ENCODE results near the gene BMP10.
"Not testable (repeated sequence)": the region's sequence is repeated elsewhere in the genome, so short reads cannot be mapped to it uniquely, and the experiment has no call there.

The BMP10 gene

DNA sequence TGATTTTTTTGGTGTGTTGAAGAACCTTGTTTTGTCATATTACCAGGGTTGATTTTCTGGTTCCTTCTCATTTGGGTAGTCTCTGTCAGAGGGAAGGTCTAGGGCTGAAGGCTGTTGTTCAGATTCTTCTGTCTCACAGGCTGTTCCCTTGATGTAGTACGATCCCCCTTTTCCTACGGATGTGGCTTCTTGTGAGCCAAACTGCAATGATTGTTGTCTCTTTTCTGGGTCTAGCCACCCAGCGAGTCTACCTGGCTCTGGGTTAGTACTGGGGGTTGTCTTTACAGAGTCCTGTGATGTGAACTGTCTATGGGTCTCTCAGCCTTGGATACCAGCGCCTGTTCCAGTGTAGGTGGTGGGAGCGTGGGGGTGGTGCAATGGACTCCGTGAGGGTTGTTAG, 24.8 kb upstream of the BMP10 start:
- DNase-seq (ENCODE audit: low read depth in 2 of 2), result not testable (repeated sequence)

DNA sequence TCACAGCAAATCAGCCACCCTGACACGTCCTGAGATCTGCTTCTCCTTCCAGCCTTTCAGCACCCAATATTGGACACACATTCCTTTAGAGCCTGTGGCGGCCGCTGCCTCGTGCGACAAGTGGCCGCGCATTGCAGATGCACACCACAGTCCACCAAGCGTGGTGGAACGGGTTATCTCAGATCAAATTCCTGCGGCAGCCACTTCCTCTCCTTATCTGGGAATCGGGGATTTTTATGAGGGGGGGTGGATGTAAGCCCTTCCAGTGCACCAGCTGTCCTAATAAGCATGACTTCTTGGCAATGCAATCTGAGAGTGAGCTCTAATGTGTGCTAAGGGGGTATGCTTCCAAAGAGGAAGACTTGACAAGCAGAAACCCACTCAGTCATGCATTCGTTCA, 18.3 kb upstream of the BMP10 start:
- DNase-seq (ENCODE audit: low read depth in 2 of 2), result no peak

DNA sequence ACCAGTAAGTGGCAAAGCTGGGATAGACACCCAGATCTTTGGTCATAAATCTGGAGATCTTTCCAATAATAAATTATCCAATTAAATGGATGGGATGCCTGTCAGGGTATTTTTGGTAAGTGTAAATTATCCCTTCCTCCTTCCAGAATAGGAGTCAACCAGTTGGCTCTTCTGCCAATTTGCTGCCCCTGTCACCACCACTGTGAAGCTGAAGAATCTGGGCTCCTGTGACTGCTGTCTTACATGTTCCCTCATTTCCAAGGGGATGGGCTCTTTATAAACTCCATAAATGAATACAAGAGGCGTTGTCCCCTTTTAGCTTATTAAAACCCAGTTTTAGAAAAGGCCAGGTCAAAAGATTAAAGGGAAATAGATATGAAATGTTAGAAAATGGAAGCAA, 17.8 kb upstream of the BMP10 start:
- no peak for DNase-seq (ENCODE audit: low read depth in 2 of 2)

DNA sequence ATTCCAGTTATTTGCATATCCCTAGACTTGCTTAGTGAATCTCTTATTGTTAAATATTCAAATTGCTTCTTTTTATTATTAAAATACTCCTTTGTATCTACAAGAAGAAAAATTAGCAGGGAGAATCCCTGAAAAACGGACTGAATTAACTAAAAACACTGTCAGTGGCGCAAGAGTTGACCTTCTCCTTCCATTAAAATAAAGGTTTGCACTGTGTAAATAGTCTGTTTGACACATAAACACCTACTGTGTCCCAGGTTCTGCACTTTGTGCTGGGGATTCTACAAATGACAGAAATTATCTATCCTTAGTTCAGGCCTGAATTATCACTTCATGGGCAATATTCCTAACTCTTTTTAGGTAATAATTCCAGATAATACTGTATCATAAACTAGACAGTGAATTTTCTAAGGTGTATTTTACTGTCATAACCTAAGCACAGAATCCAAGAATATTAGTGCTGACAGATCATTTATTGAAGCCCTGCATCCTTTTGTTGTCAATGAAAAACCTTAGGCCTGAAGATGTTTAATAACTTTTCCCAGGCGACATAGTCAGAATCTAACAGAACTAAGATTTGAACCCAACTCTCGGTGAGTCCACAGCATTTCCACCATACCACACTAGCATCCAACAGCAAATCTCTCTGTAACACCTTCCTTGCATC, 17.0 kb upstream of the BMP10 start:
- no peak for DNase-seq (ENCODE audit: low read depth in 2 of 2)

DNA sequence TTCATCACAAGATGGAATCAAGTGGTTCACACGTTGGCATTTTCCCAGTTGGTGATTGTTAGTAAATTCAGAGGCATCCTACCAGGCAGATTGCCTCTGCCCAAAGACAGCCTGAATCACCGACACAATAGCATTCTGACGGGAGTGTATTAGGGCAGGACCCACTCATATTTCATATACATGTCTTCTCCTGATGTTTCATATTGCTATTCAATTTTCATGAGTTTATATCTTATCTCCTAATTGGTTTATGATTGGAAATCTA, 14.5 kb upstream of the BMP10 start:
- DNase-seq (ENCODE audit: low read depth in 2 of 2), result no peak

DNA sequence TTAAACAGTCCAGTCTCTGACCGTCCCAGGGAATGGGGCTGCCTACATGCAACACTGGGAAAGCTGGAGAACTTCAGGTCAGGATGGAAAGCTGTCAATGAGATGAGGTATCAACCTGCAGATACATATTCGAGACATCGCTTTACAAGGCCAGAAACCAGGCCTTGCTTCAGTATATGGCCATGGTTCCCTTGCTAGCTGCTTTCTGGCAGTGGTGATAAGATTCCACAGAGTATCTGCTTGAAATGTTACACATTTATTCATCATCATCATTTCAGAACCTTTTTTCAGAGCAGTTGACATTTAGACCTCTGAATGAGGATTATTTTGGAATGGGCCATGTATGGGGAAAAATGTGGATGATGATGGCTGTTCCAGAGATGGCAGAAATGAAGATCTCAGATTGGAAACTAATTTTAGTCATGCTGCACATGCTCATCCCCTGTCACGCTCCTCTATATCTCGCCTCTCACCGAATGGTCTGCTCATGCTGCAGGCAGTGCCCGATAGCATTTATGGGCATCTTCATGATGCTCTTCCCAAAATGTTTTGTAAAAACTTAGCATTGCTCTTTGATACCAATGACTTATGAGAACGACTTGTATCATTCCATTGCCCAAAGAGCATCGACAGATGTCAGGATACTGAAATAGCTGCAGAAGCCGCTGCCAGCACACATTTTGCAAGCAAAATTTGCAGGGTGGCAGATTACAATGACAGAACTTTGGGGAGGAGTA, 14.0 kb upstream of the BMP10 start:
- DNase-seq (ENCODE audit: low read depth in 2 of 2), result no peak

DNA sequence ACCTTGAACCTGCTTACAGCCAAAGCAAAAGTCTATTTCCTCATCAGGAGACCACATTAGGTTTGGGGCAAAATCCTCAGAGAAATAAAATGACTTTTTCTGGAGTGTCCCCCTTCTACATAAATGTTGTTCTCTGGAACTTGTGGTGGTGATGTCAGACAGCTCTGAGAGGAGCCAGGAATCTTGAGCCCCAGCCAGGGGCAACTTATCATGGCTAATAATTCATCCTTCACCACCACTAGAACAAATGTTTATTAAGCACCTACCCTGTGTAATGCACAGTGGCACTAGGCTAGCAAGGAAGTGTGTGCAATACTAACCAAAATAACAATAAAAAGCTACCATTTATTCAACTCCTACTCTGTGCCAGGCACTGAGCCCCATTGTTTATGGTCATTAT, 9.0 kb upstream of the BMP10 start:
- DNase-seq (ENCODE audit: low read depth in 2 of 2), result no peak

DNA sequence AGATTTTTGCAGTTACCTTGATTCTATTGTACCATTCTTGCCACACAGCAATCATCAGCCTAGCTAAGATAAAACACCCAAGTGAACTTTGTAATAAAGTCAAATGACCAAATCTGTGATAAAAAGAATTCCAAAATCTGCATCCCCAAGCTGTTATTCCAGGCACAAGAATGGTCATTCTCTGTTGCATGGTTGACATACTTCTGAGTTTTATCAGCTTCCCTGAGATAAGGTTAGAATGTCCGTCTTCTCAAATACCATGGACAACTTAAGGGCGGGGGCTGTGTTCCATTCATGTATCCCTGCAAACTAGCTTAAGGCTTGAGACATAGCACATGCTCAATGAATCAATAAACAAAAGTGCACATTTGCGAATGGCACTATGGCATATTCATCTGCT, 8.1 kb upstream of the BMP10 start:
- DNase-seq (ENCODE audit: low read depth in 2 of 2), result no peak

DNA sequence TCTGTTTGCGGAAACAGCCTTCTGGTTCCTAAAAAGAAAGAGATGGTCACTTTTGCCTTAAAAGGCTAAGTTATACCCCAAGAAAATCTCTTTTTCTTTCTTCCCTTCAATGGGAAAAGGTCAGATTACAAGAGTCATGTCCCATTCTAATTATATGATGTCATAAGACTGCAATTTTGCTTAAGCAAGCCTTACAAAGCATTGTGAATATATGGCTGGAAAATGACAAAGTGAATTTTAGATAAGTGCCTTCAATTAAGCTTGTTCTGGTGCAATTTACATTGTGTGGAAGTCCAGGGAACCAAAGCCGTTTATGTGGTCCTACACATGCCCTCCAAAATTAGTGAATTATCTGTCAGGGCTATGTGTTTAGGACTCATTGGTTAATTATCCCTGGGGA, 7.6 kb upstream of the BMP10 start:
- DNase-seq (ENCODE audit: low read depth in 2 of 2), result no peak

DNA sequence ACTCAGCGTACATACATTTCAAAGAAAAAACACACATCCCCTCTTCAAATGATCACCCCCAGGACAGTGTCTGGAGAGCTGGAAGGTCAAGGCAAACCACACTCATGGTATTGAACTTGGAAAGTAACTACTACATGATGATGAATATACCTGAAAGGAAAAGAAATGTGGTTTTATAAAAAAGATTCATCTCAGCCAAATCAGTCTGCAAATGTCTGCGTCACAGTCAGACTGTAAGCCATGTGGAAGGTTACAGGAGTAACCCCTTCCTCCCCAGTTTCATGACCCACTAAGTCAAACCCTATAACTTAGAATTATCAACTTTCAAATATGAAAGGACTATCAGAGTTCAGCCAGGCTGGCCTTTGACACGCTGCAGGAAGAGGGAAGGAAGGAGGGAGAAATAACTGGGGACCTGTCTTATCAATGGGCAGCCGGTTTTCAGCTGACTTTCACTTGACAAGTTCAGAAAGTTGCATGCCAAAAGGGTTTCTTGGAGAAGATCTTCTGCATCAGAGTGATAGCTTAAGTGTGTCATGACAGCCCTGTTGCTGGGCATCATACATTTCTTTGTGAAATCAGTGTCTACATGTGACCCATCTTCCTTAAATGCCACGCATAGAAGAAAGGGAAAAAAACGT, 7.0 kb upstream of the BMP10 start:
- DNase-seq (ENCODE audit: low read depth in 2 of 2), result no peak

DNA sequence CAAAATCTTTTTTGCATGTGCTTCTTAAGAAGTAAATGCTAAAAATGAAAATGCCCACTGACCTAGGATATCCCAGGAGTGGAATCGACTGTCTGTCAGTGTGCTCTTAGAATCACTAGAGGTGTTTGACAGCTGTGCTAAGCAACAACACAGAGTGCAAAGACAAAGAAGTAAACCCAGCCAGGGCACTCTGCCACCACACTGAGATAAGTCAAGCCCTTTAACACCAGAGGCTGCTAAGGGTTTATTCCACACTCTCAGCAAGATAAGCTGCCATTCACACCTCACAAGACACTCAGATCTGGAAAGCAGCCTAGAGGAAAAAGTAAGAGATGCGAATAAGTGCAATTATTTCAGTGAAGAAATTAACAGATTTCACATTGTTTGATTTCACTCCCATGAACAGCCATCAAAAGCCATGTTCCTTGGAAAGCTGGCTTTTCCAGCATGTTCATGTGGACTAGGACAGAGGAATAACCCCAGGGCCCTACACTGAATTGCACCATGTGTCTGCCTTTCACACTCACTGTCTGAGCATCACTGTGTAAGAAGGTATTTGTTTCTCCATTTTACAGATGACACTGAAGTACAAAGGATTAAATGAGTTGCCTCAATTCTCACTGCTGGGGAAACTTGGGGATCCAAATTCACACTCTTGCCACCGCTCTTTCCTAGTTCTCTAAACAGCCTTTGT, 6.0 kb upstream of the BMP10 start:
- DNase-seq (ENCODE audit: low read depth in 2 of 2), result no peak

DNA sequence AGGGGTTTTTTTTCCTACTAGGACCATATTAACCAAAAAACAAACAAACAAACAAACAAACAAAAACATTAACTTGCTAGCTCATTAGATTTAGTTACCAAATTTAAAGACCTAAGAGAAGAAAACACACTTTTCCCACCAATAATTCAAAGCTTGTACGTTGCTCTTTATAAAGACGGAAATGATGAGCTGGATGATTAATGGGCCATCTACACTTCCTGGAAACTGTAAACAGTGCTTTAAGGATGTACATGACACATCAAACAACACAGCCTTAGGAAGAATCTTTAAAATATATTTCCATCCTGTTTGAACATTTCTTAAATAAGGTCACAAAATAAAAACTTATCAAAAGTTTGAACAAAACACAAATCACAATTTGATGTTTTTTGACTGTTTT, 982 bp downstream of the BMP10 start:
- DNase-seq (ENCODE audit: low read depth in 2 of 2), result no peak

DNA sequence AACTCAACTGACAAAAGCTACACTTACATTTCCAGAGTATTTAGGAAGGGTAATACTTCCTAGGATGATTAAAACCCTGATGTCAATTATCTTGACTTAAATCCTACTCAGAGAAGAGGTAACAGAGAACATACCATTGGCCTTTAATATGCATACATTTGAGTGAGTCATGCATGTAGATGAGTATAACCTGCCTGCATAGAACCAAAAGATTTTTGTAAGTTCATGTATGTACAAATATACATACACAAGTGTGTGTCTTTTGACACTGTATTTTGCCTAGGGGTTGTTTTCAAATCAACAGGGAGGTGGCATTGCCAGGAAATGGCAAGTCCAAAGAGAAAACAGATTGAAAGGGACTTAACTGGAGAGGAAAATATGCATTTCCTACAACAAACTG, 6.1 kb downstream of the BMP10 start:
- DNase-seq (ENCODE audit: low read depth in 2 of 2), result no peak

DNA sequence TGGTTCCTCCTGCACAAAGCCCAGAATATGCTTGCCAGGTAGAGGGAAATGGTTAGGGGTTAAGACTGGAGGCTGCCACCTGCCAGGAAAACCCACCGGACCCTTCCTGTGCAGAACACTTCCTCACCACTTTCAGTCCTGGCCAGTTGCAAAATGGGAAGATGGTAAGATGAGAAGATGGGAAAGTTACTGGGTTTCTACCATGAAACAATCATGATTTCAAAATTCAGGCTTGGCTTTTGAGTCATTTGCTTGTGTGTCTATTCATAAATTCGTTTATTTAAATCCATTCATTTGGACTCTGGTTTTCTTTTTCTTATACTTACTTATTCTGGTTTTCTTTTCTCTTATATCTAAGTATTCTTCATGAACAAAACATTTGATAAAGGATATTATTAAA, 7.2 kb downstream of the BMP10 start:
- DNase-seq (ENCODE audit: low read depth in 2 of 2), result no peak

DNA sequence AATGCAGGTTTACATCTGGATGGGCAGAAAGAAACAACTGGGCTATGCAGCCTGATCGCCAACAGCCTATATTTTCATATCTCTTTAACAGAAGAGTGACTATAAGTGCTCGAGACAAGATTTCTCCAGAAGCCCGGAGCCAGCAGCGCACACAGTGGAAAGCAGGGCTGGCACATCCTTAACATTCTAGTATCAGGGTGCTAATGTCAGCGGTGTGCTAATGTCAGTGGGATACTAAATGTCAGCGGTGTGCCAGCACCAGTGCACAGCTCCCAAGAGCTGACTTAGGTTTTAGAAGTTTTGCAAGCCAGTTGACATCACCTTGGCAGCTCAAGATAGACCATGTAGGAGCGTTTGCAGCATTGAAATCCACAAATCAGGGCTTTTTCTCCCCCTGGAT, 8.3 kb downstream of the BMP10 start:
- DNase-seq (ENCODE audit: low read depth in 2 of 2), result no peak

DNA sequence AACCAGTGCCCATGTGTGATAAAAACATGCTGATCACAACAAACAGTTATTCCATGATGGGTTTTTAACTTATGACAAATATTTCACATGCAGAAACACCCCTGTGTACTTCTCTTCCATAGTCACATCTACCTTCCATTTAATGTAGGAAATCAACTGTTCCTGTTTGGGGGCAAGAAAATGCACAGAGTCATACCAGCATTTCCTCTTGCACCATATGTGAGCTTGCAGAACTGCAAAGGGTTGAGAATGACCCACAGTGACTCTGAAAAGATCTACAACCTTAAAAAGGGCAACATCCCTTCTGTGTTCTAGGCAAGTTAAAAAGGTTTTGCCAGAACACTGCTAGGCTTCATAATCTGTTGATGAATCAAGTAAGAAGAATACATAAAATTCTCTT, 9.9 kb downstream of the BMP10 start:
- no peak for DNase-seq (ENCODE audit: low read depth in 2 of 2)

DNA sequence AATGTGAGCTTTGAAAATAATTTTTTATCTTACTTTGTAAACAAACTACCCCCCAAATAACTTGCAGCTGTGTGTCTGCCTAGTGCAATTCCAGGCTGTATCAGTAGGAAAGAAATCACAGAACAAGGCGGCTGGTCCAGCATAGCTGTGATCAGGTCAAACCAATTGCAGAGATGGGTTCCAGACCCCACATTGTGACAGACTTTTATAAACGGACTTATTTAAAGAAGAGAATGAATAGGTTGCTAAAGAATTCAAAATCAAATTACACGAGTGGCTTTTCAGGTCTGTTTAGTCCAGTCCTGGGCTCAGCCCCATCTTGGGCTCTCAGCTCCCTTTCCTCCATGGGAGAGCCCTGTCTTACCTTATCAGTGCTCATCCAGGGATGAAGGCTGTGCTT, 11.1 kb downstream of the BMP10 start:
- no peak for DNase-seq (ENCODE audit: low read depth in 2 of 2)

DNA sequence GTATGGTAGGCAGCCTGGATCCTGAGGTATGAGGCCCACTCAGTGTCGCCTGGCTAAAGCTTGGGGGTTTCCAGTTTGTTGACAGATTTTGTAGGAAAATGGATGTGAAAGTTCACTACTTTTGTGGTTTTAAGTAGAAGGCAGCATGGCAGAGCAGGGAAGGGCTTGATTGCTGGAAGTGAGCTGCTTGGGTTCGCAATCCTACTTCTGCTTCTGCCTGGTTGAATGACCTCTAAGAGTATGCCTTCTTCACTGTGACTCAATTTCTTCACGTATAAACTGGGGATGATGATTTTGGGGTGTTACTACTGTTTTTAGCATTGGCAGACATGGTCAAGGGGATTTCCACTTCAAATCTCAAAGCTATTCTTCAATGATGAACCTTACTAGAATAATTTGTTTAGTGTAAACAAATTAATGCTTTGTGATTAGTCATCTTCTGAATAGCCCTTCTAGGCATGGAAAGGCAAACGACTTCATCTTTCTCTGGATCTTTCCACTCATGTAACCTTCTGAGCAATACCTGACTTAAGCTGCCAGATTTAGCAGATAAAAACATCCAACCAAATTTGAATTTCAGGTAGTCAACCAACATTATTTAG, 13.2 kb downstream of the BMP10 start:
- DNase-seq (ENCODE audit: low read depth in 2 of 2), result no peak

DNA sequence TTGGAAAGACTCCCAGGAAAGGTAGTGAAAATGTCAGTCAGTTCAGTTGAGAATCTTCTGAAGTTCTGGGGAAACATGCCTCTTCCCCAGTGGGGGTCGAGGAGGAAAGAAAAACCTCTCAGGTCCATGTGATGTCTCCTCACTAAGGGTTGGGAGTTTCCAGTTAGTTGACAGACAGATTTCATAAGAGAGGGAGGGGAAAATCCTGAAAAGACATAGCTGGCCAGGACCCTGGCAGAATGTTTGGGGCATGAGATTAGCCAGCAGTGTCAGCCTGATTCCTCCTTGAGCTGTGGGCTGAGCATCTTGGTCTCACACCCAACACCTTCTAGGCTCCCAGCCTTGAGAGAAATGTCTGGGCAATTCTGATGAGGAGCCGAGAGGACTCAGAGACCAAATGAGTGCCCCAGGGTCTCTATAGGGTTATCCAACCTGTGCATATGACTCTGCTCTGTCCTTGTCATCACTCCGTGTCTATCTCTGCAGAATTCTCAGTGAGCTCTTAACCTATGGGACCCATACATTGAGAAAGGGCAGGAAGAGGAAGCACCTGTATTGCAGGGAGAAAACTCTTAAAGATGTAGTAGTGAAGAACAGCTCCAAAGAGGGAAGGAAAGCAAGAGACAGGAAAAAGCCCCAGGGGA, 13.9 kb downstream of the BMP10 start:
- DNase-seq (ENCODE audit: low read depth in 2 of 2), result no peak

DNA sequence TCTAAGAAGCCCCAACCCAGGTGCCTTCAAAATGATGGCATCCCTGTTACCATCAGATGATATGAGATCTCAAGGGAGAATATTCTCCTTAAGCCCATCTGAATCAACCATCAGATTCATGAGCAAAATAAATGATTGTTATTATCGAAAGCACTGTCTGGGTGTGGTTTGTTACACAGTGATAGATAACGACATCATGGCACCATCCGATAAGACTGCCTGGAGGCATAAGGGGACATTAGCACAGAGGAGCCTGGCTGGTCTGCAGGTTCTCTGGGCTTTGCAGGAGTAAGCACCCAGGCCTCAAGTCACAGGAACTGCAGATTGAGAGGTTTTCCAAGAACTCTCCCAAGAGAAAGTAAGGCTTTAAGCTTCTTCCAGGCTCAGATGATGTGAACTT, 15.6 kb downstream of the BMP10 start:
- DNase-seq (ENCODE audit: low read depth in 2 of 2), result no peak

DNA sequence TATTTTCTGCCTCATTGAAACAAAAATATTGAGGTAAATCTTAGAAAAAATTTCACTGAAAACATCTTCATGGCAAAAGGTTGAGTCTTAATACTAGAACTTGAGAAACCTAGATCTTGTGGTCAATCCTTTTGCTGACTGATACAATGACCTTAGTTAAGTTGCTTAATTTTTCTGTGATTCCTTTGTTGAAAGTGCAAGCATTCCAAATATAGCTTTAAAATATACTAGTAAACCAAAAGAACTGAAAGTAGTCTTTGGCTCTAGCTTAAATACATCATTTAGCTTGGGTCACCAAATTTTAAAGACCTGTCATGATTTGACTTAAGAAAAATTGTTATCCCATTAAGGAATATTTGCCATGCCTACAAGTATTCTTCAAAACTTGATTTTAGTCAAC, 16.7 kb downstream of the BMP10 start:
- DNase-seq (ENCODE audit: low read depth in 2 of 2), result no peak

DNA sequence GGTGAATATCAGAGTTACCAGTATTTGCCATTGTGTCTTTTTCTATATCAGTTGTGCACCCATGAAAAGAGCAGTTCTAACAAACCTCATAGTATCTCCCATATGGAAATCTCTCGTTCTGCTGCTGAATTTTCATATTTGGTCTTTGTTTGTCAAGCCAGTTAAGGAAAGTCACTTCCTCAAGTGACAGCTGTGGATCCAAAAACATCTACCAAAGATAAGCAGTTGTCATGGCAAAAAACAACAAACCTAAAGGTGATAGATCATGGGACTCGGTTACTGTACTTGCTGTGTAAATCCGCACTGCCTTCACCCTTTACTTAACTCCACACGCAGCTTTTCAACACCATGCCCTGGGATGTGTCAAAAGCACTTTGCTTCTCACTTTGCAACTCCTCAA, 17.3 kb downstream of the BMP10 start:
- DNase-seq (ENCODE audit: low read depth in 2 of 2), result no peak
